Airway epithelial cell (primary cell): ENCODE results near the gene KCNH8. TPM values are rescaled to one million over a fixed set of nuclear protein-coding genes. Genes with fewer than 3 reads are reported as not detected.

Experiments used
- total RNA-seq: library from RNA; depleted of rRNA; stranded (reverse); fragments of >200 nt; gene quantifications from 2 replicates; pipeline ENCODE4 v1.2.3, GENCODE V29; 2015

Gene KCNH8
- not detected in 2 replicates for total RNA-seq

GRCh38 chr3:19147905-19148767, at the start of gene KCNH8:
Gene KCNH8 (plus strand): TSS chr3:19148510. CDS start chr3:19148720, 210 bp downstream.

